Measurements from ENCODE around the gene PSMD1. TPM values are rescaled to one million over a fixed set of nuclear protein-coding genes. Genes with fewer than 3 reads are reported as not detected.
"Not testable (repeated sequence)": the region's sequence is repeated elsewhere in the genome, so short reads cannot be mapped to it uniquely, and the experiment has no call there.

Gene PSMD1
- total RNA-seq, 1 donor from 2014 or later = 108 TPM

- Mint-ChIP-seq H3K4me1 (ENCODE audit: low read depth) (no peaks in the 10 kb centered on the region), H3K9me3 (ENCODE audit: low read depth) (peaks cover 4% of the 10 kb centered on the region), H3K27me3 (ENCODE audit: low read depth) (peaks cover 19% of the 10 kb centered on the region), H3K36me3 (ENCODE audit: low read depth) (no peaks in the 10 kb centered on the region), H3K4me3 (ENCODE audit: unreplicated experiment) (no peak overlapping the region), H3K27ac (ENCODE audit: unreplicated experiment) (no peak overlapping the region)
- DNase-seq (ENCODE audit: low spot score) = no peak
- no peak for TF ChIP-seq CTCF (IDR thresholded peaks at IDR 0.05)
These were observed 40.7 kb upstream of the PSMD1 start for GRCh38 chr2:231015926-231016325.

- H3K27ac Mint-ChIP-seq (ENCODE audit: unreplicated experiment) = no peak overlapping the region
These were observed 40.0 kb upstream of the PSMD1 start for GRCh38 chr2:231016566-231017230.

GRCh38 chr2:231017231-231017598 lies 39.5 kb upstream of the PSMD1 start:
- H3K4me3 Mint-ChIP-seq (ENCODE audit: unreplicated experiment) = no peak overlapping the region
- peaks cover 6% of the 10 kb centered on the region for H3K9me3 Mint-ChIP-seq (ENCODE audit: low read depth)
- TF ChIP-seq CTCF (IDR thresholded peaks at IDR 0.05) = no peak
- H3K4me1 Mint-ChIP-seq (ENCODE audit: low read depth) = no peaks in the 10 kb centered on the region
- H3K36me3 Mint-ChIP-seq (ENCODE audit: low read depth) = no peaks in the 10 kb centered on the region
- DNase-seq (ENCODE audit: low spot score) = no peak
- H3K27ac Mint-ChIP-seq (ENCODE audit: unreplicated experiment) = no peak overlapping the region
- peaks cover 16% of the 10 kb centered on the region for H3K27me3 Mint-ChIP-seq (ENCODE audit: low read depth)

More at GRCh38 chr2:231016566-231017230, 40.0 kb upstream of the PSMD1 start:
- no peak for TF ChIP-seq CTCF (IDR thresholded peaks at IDR 0.05)
- Mint-ChIP-seq H3K36me3 (ENCODE audit: low read depth) (no peaks in the 10 kb centered on the region), H3K4me3 (ENCODE audit: unreplicated experiment) (no peak overlapping the region), H3K27me3 (ENCODE audit: low read depth) (peaks cover 18% of the 10 kb centered on the region), H3K9me3 (ENCODE audit: low read depth) (peaks cover 6% of the 10 kb centered on the region), H3K4me1 (ENCODE audit: low read depth) (no peaks in the 10 kb centered on the region)
- no peak for DNase-seq (ENCODE audit: low spot score)

GRCh38 chr2:231018184-231018583 lies 38.5 kb upstream of the PSMD1 start:
- Mint-ChIP-seq H3K27me3 (ENCODE audit: low read depth) (peaks cover 9% of the 10 kb centered on the region), H3K27ac (ENCODE audit: unreplicated experiment) (no peak overlapping the region), H3K36me3 (ENCODE audit: low read depth) (no peaks in the 10 kb centered on the region), H3K9me3 (ENCODE audit: low read depth) (peaks cover 6% of the 10 kb centered on the region), H3K4me3 (ENCODE audit: unreplicated experiment) (no peak overlapping the region), H3K4me1 (ENCODE audit: low read depth) (no peaks in the 10 kb centered on the region)
- TF ChIP-seq CTCF (IDR thresholded peaks at IDR 0.05) = no peak
- DNase-seq (ENCODE audit: low spot score) = no peak

GRCh38 chr2:231025059-231025458 lies 31.6 kb upstream of the PSMD1 start:
- H3K36me3 Mint-ChIP-seq (ENCODE audit: low read depth); DNase-seq (ENCODE audit: low spot score); H3K27ac Mint-ChIP-seq (ENCODE audit: unreplicated experiment); H3K4me3 Mint-ChIP-seq (ENCODE audit: unreplicated experiment); H3K4me1 Mint-ChIP-seq (ENCODE audit: low read depth); H3K9me3 Mint-ChIP-seq (ENCODE audit: low read depth): not testable (repeated sequence)
- peaks cover 15% of the 10 kb centered on the region for H3K27me3 Mint-ChIP-seq (ENCODE audit: low read depth)

- Mint-ChIP-seq H3K9me3 (ENCODE audit: low read depth) (no peaks in the 10 kb centered on the region), H3K4me1 (ENCODE audit: low read depth) (no peaks in the 10 kb centered on the region), H3K27ac (ENCODE audit: unreplicated experiment) (no peak overlapping the region), H3K36me3 (ENCODE audit: low read depth) (no peaks in the 10 kb centered on the region), H3K4me3 (ENCODE audit: unreplicated experiment) (no peak overlapping the region), H3K27me3 (ENCODE audit: low read depth) (peaks cover 24% of the 10 kb centered on the region)
- DNase-seq (ENCODE audit: low spot score) = no peak
- TF ChIP-seq CTCF (IDR thresholded peaks at IDR 0.05) = no peak
These were observed 27.8 kb upstream of the PSMD1 start for GRCh38 chr2:231028889-231029288.
